Stomach (tissue), 9 donors: ENCODE data around the gene DMAC2L. TPM values are rescaled to one million over a fixed set of nuclear protein-coding genes. Genes with fewer than 3 reads are reported as not detected.

Source experiments
- DNase-seq, 2 donors: peaks; one replicate each; pipeline versions ENCODE4 v3.0.0 to v3.0.0-alpha.2; 2013 to 2019
- H3K27ac ChIP-seq, 5 donors: fragments of 200-600 bp in 4 of 5; sonication (generic) in 4 of 5; one replicate each; pipeline ENCODE4 v1.5.1; 2013 to 2019; ENCODE audit warnings: mild to moderate bottlenecking in 1 of 5, moderate library complexity in 1 of 5
- H3K27me3 ChIP-seq, 3 donors: fragments of 200-600 bp; sonication (generic); one replicate each; pipeline ENCODE4 v1.5.1; 2017 to 2019; ENCODE audit warnings: mixed run types in 1 of 3
- H3K36me3 ChIP-seq, 4 donors: fragments of 200-600 bp; sonication (generic); 1 replicate in 3 of 4; 2 replicates in 1 of 4; pipeline ENCODE4 v1.5.1; 2016 to 2019
- H3K4me1 ChIP-seq, 4 donors: fragments of 200-600 bp; sonication (generic); one replicate each; pipeline ENCODE4 v1.5.1; 2016 to 2019
- H3K4me3 ChIP-seq, 4 donors: fragments of 200-600 bp; sonication (generic) in 3 of 4; one replicate each; pipeline ENCODE4 v1.5.1; 2016 to 2019; ENCODE audit warnings: mild to moderate bottlenecking in 1 of 4
- H3K9me3 ChIP-seq, 4 donors: fragments of 200-600 bp; sonication (generic); one replicate each; pipeline ENCODE4 v1.5.1; 2016 to 2019
- CTCF ChIP-seq, 7 experiments: fragments of 450-650 bp in 4 of 7; fragments of 200-600 bp in 3 of 7; sonication (generic) in 3 of 7; IDR thresholded peaks; one replicate each; pipeline ENCODE4 v1.5.1; 2016 to 2019; ENCODE audit warnings: antibody characterized with exemption in 7 of 7, control low read depth in 2 of 7, mild to moderate bottlenecking in 1 of 7
- EP300 ChIP-seq: sonication (generic); formaldehyde crosslinking; IDR thresholded peaks from one replicate; pipeline ENCODE4 v1.6.1; 2017; ENCODE audit warnings: antibody characterized with exemption
- POLR2A ChIP-seq, 4 donors: fragments of 450-650 bp; IDR thresholded peaks; one replicate each; pipeline ENCODE4 v1.6.1; 2016; ENCODE audit warnings: antibody characterized with exemption in 4 of 4, control low read depth in 2 of 4, mild to moderate bottlenecking in 1 of 4, moderate library complexity in 1 of 4
- POLR2AphosphoS5 ChIP-seq, 3 donors: sonication (generic); formaldehyde crosslinking; IDR thresholded peaks; one replicate each; pipeline ENCODE4 v1.6.1; 2016; ENCODE audit warnings: antibody characterized with exemption in 3 of 3
- WGBS, 5 donors: extraction: QIAGEN DNeasy Blood & Tissue Kit in 3 of 5; methylation state at CpG; one replicate each; pipeline versions ENCODE4 v1.1.5 to v1.1.7; 2013 to 2018; 5-methylcytosine and 5-hydroxymethylcytosine counted together
- intact Hi-C: fragments of 100-400 bp; cut with DNase I; formaldehyde crosslinking; loops from one replicate; pipeline ENCODE4 v1.15.1; 2023; ENCODE audit warnings: low total_unique reads
- polyA plus RNA-seq, 3 donors: library from polyadenylated mRNA; stranded (reverse); fragments of 200-250 nt; gene quantifications; one replicate each; pipeline ENCODE4 v1.2.3, GENCODE V29; 2013
- total RNA-seq, 5 donors: library from RNA; depleted of rRNA; stranded (reverse); fragments of >200 nt; gene quantifications; one replicate each; pipeline versions ENCODE4 v1.1.0 to v1.2.3, GENCODE V29; 2014 to 2016
- donor health status: healthy with polysubstance abuse.
- donor health status: Bipolar disorder and iron deficiency.
- donor health status: healthy.

DMAC2L gene
- total and polyA plus RNA-seq, 8 donors: 1.3 to 83.4 (median 15.4) TPM

GRCh38 chr14:50270932-50271331 is 41.2 kb upstream of the DMAC2L start:
- Histone ChIP-seq H3K36me3 (peaks cover 0 to 24% (median 3%) of the 10 kb centered on the region in 4 donors), H3K9me3 (no peaks in the 10 kb centered on the region), H3K27ac (no peak overlapping the region), H3K27me3 (no peaks in the 10 kb centered on the region), H3K4me3 (no peak overlapping the region), H3K4me1 (no peaks in the 10 kb centered on the region)
- TF ChIP-seq CTCF (IDR thresholded peaks at IDR 0.05) (no peak), POLR2A (IDR thresholded peaks at IDR 0.05) (no peak), EP300 (no peak), POLR2AphosphoS5 (IDR thresholded peaks at IDR 0.05) (no peak)
- intact Hi-C loops: no loop called here
- 88 to 93% (median 90%) methylated on average over 6 of the region's 6 CpGs for WGBS, 5 donors
- DNase-seq: no peak

GRCh38 chr14:50272498-50272897 is 39.6 kb upstream of the DMAC2L start:
- Histone ChIP-seq H3K36me3 (peaks cover 0 to 18% (median 3%) of the 10 kb centered on the region in 4 donors), H3K27me3 (no peaks in the 10 kb centered on the region), H3K27ac (no peak overlapping the region), H3K4me3 (no peak overlapping the region), H3K4me1 (no peaks in the 10 kb centered on the region), H3K9me3 (no peaks in the 10 kb centered on the region)
- no peak for DNase-seq
- intact Hi-C loops: no loop called here
- no peak for TF ChIP-seq POLR2A (IDR thresholded peaks at IDR 0.05)
- no peak for TF ChIP-seq POLR2AphosphoS5 (IDR thresholded peaks at IDR 0.05)
- TF ChIP-seq CTCF (IDR thresholded peaks at IDR 0.05): no peak
- TF ChIP-seq EP300: no peak
- WGBS, 5 donors: 92 to 100% (median 97%) methylated on average over 1 of the region's 1 CpG

- Histone ChIP-seq H3K27ac (no peak overlapping the region), H3K27me3 (no peaks in the 10 kb centered on the region), H3K4me1 (no peaks in the 10 kb centered on the region), H3K4me3 (no peak overlapping the region), H3K9me3 (no peaks in the 10 kb centered on the region), H3K36me3 (peaks cover 0 to 22% (median 19%) of the 10 kb centered on the region in 4 donors)
- intact Hi-C loops: no loop called here
- TF ChIP-seq POLR2AphosphoS5 (IDR thresholded peaks at IDR 0.05) (no peak), POLR2A (IDR thresholded peaks at IDR 0.05) (no peak), EP300 (no peak), CTCF (IDR thresholded peaks at IDR 0.05) (no peak)
- no peak for DNase-seq
Observed at GRCh38 chr14:50285861-50286260, 26.3 kb upstream of the DMAC2L start.

- no peak overlapping the region for H3K4me3 ChIP-seq
- no peaks in the 10 kb centered on the region for H3K4me1 ChIP-seq
- WGBS, 5 donors: 96 to 99% (median 97%) methylated on average over 5 of the region's 5 CpGs
- DNase-seq: no peak
- H3K27ac ChIP-seq: no peak overlapping the region
- H3K27me3 ChIP-seq: no peaks in the 10 kb centered on the region
- H3K9me3 ChIP-seq: no peaks in the 10 kb centered on the region
- peaks cover 0 to 18% (median 15%) of the 10 kb centered on the region in 4 donors for H3K36me3 ChIP-seq
- intact Hi-C loops: no loop called here
- TF ChIP-seq CTCF (IDR thresholded peaks at IDR 0.05) (no peak), POLR2A (IDR thresholded peaks at IDR 0.05) (no peak), POLR2AphosphoS5 (IDR thresholded peaks at IDR 0.05) (no peak), EP300 (no peak)
Observed at GRCh38 chr14:50288146-50288545, 24.0 kb upstream of the DMAC2L start.
